SK-N-SH (cell line): Measurements from ENCODE around the gene SCAANT1. TPM values are rescaled to one million over a fixed set of nuclear protein-coding genes. Genes with fewer than 3 reads are reported as not detected.

Source experiments
- EP300 ChIP-seq, 2 experiments: IDR thresholded peaks; 2 replicates each; pipeline versions ENCODE4 v1.4.0 to v1.6.1; 2012; ENCODE audit warnings: borderline replicate concordance in 1 of 2, low read depth in 1 of 2, low read length in 1 of 2
- EZH2phosphoT487 ChIP-seq: fragments of 200-600 bp; sonication (generic); IDR thresholded peaks from 2 replicates; pipeline ENCODE4 v1.6.1; 2017; ENCODE audit warnings: low read depth, mixed run types, mild to moderate bottlenecking, antibody characterized with exemption, moderate library complexity, borderline replicate concordance
- FOSL2 ChIP-seq: IDR thresholded peaks from 2 replicates; pipeline ENCODE4 v1.4.0; 2012; ENCODE audit warnings: low read depth, mild to moderate bottlenecking, moderate library complexity, borderline replicate concordance
- GABPA ChIP-seq: IDR thresholded peaks from 2 replicates; pipeline ENCODE4 v1.4.0; 2012; ENCODE audit warnings: low read depth, mild to moderate bottlenecking
- MEF2A ChIP-seq: IDR thresholded peaks from 2 replicates; pipeline ENCODE4 v1.4.0; 2012; ENCODE audit warnings: low read depth, borderline replicate concordance
- PBX3 ChIP-seq: IDR thresholded peaks from 2 replicates; pipeline ENCODE4; 2012
- REST ChIP-seq: IDR thresholded peaks from 2 replicates; pipeline ENCODE4 v1.6.1; 2012; ENCODE audit warnings: mild to moderate bottlenecking, low read depth, low read length, moderate library complexity
- SIN3A ChIP-seq: IDR thresholded peaks from 2 replicates; pipeline ENCODE4 v1.6.1; 2012; ENCODE audit warnings: low read depth, mild to moderate bottlenecking, low read length, moderate library complexity, borderline replicate concordance
- TCF12 ChIP-seq: IDR thresholded peaks from 2 replicates; pipeline ENCODE4 v1.4.0; 2012
- TEAD4 ChIP-seq: IDR thresholded peaks from 2 replicates; pipeline ENCODE4 v1.4.0; 2012; ENCODE audit warnings: mild to moderate bottlenecking, borderline replicate concordance; ENCODE audit not compliant: insufficient read depth
- USF1 ChIP-seq: IDR thresholded peaks from 2 replicates; pipeline ENCODE4 v1.4.0; 2012; ENCODE audit warnings: low read depth, borderline replicate concordance
- USF2 ChIP-seq: fragments of 150-350 bp; IDR thresholded peaks from 2 replicates; pipeline ENCODE4 v1.6.1; 2017; ENCODE audit warnings: antibody characterized with exemption, low read length, low read depth, borderline replicate concordance
- ZBTB33 ChIP-seq: IDR thresholded peaks from 2 replicates; pipeline ENCODE4 v1.4.0; 2012; ENCODE audit warnings: low read depth, borderline replicate concordance
- polyA plus RNA-seq, 3 experiments: library from polyadenylated mRNA; depleted of rRNA; stranded (reverse); fragments of >200 nt; gene quantifications; 2 replicates each; pipeline ENCODE4 v1.2.3, GENCODE V29; 2012

SCAANT1 gene
- polyA plus RNA-seq, 1 of the 3 experiments (the other 2 are of a cell fraction), result not detected

GRCh38 chr3:63933459-63933858 is 21.3 kb upstream of the SCAANT1 start (continued):
- TF ChIP-seq REST, result no peak
- no peak for TF ChIP-seq USF2
- TF ChIP-seq GABPA, result no peak
- no peak for TF ChIP-seq TCF12
- no peak for TF ChIP-seq USF1
- TF ChIP-seq TEAD4, result no peak
- TF ChIP-seq PBX3, result no peak
- TF ChIP-seq MEF2A, result no peak
- TF ChIP-seq EP300 (IDR thresholded peaks at IDR 0.05; ENCODE audit: borderline replicate concordance in 1 of 2, low read depth in 1 of 2, low read length in 1 of 2), result no peak
- no peak for TF ChIP-seq FOSL2
- no peak for TF ChIP-seq SIN3A
- TF ChIP-seq ZBTB33, result no peak
- TF ChIP-seq EZH2phosphoT487, result no peak
